Esophagus mucosa (tissue), 1 donor: ENCODE data around the gene ATRNL1. TPM values are rescaled to one million over a fixed set of nuclear protein-coding genes. Genes with fewer than 3 reads are reported as not detected.
A peak's percentile ranks its signal among the peaks of the same experiment; 100 is the strongest.

Experiments
- ATAC-seq: fragments of 200-7000 bp; cut with Tn5 transposase; one replicate; pipeline ENCODE4 v1.9.1; 2020
- total RNA-seq: library from RNA; stranded (reverse); gene quantifications from one replicate; pipeline ENCODE4 v1.2.4, GENCODE V29; 2023
- donor health status: DM: yes; HTN: yes; CAD: no.

The ATRNL1 gene
- total RNA-seq, 1 donor from 2014 or later, result 1.3 TPM

DNA sequence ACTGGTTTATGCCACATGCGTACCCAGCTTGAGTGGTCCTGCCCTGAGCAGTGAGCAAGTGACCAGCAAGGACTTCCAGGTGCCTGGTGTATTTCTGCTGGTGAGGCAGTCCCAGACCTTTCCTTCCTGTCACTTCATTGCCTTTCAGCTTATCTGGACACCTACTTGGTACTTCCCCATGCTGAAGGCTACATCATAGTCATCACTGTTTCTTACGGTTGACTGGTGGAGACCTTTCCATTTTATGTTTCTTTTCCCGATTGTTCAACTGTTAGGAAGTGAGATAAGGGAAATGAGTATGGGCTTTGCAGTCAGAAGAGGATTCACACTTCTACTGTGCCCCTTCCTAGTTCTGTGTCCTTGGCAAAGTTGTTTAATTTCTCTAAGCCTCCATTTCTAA is 821.3 kb downstream of the ATRNL1 start:
- ATAC-seq, result no peak

DNA sequence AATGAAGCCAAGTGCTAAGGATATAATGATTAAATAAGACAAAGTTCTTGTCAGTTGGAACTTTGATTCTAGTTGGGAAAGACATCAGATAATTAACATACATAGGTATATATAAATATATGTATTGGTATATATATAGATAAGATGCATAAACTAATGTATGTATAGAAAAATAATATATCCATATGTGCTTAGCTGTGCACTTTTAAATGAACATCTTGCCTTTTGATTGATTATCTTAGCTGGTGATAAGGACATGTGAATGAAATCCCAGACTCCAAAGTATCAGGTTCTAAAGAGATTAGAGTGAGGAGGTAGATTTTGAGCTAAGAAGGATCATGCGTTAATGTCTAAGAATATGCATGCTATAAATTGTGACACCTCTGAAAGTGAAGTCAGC is 822.3 kb downstream of the ATRNL1 start:
- ATAC-seq, result no peak

DNA sequence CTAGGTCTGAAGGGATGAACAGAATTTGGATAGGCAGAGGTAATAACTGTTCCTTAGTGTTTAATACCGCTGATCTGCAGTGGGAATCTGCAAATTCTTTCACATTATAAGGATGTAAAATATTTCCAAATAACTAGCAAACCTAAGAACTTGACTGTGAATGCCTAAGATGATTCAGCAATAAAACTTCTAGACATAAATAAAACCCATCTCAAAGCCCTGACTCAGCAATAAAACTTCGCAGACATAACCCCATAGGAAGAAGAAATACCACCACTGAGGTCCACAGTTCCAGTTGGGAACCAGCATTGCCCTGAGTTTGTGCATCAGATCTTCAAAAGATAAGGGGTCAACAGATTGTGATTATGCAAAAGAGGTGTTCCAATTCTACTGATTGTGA is 825.6 kb downstream of the ATRNL1 start:
- ATAC-seq, result no peak

DNA sequence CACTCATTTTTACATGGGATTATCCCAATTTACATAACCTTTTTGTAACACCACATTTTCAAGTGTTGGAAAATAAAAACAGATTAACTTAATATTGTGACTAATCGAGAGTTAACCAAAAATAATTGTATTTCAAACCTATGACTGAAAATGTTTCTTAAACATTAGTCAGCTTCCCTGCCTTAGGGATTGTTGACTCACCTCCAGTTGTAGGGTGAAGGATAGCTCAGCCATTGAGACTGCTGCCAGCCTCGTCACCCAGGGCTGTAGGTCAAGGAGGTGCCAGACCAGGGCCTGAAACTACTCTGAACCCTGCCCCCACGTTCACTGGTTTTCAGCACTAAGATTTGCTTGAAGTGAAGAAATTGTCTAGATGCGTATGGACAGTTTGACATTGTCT is 828.6 kb downstream of the ATRNL1 start:
- peak; percentile 56 for ATAC-seq

DNA sequence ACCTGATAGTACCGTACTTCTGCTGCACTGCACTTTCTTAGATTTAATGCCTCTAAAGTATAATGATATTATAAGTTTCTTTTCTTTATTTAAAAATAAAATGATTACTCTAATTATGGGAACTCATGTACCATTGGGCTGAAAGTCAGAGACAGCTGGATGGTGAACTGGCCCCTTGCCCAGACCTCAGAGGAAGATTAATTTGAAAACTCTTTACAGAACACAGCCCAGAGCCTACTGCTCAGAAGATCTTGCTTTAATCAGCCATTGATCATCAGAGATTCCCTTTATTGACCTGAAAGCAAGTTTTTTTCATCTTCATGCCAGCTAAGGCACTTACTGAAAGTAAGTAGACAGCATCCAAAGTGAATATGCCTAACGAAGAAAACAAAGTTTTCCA is 838.1 kb downstream of the ATRNL1 start:
- no peak for ATAC-seq

DNA sequence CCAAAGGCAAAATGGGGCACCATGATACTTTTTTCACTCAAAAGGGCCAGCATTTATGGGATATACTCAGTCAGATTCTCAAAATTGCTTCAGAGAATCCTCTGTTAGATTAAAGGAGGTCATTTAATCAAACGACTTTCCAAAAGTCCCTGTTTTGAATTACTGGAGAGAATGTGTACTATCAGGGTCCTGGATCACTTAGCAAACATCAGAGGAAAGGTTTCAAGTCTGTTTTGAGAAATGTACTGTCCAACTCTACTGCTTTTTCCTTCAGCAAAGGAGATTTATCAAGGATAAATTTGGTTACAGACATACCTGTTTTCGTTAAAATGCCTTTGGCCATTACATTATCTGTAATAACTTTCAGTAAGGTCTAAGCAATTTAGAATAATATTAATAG is 838.9 kb downstream of the ATRNL1 start:
- ATAC-seq, result no peak

DNA sequence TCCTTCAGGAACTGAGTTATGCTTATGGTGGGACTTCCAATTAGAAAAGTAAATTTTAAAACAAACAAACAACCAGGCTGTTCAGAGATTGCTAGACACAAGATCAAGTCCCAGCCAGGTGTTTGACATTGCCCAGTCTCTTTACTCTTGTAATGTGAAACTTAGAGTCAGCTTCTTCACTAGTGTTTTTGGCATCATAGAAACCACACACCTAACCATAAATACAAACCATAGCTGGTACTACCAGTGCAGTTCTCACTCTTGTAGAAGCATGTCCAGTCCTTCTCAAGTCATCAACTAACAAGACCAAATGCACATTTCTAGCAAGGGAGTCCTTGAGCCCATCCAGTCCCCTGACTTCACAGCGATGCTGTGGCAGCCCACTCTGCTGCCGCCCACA is 839.9 kb downstream of the ATRNL1 start:
- ATAC-seq, result no peak

DNA sequence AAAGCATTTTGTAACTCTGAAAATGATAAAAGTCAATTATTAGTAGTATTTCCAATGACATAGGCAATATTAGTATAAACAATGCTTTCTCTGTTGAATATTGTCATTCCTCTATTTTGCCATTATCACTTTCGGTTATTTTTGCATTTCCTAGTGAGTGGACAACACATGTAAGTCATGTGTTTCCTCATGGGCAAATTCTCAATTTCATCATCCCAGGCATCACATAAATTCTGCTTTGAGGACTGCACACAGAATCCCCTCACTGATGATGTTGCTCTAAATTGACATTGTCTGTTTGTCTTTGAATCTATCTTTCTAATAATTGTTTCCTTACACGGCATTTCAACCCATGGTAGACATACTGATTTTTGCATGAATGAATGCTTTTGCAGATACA is 842.6 kb downstream of the ATRNL1 start:
- ATAC-seq, result no peak

DNA sequence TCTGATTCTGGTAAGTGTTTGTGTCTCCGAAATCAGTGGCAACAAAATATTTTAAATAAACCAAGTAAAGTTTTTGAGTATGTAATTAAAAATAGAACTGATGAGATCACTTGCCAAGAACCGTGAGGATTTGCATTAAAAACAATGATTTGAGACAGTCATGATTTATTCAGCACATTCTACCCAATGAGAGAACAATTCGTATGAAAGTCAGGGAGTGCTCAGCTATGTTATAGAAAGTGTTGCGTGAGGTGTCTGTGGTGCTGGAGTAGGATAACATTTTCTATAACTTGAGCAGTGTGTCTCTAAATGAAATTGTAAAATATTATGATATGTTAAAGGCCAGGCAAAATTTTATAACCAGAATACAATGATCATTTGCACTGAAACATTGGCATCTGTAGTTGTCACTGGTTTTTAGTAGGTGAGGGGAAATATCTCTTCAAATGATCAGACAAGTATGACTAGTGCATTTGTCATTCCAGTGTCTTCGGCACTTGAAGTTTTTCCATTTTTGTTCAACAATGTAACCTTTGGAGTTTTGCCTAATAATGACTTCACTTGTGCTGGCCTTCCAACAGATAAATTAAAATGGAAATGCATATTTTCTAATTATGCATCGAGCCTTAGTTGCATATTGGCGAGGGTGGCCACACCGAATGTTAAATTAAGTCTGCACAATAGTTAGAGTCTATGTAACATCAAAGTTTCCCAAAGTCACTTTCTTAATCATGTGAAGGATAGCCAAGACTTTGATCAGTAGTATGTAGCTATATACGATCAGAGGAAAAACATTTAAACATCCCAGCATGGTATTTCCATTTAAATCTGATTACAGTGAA is 844.0 kb downstream of the ATRNL1 start:
- ATAC-seq, result no peak

DNA sequence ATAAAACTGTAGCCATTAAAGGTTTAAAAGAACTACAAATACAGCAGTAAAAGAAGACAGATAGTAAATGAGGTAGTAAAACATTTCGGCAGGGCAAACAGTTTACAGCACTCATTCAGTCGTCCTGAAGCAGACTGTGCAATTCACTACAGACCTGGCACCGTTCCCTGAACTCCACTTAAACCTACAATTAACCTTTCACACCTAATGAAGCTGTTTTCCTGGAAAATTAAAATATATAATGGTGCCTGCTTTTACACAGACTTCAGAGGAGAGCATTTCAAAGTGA is 844.5 kb downstream of the ATRNL1 start:
- ATAC-seq, result no peak

DNA sequence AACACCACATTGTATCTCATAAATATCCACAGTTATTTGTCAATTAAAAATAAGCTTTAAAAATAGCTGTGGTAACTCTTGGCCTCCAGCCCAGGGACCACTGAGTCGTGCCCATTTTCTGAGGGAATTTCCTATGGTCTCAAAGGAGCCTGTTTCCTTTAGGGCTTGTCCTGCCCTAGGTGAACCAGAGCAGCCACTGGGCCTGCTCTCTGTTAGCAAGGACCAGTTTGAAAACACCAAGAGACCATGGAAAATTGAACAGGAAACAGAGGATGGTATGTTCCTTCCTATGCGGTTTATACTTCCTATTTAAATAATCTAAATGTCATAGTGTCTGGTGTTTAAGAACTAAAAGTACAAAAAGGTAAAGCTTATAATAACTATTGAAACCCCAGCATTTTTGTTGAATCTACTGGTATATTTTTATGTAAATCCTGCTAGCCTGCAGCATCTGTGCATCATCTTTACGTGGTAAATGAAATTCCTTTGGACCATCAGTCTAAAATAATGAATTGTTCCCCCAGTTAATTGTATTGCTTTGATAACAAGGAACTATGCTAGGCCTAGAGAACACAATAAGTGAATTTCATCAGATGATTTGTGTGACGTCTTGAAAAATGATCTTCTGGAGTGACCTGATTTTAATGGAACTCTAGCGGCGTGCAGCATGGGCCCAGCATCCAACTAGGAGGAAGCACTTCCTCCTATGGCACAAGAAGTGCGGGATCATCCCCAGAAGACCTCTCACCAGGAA is 846.1 kb downstream of the ATRNL1 start:
- no peak for ATAC-seq

DNA sequence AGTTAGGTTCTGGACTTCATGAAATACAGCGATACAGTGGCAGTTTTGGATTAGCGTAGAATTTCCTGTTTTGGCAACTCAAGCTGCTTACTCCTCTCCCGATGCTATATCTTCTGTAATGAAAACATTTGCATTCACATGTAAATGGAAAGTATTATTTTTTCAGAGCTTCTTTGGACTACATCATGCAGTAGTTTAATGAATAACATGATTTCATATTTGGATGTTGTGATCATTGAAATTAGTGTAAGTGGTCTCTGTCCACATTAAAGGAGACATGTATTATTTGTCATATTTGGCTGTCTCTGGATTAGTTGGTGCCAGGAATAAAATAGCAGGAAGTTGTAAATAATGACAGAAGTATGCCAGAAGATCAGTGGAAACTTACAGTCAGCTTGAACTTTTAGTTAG is 848.2 kb downstream of the ATRNL1 start:
- ATAC-seq, result no peak

DNA sequence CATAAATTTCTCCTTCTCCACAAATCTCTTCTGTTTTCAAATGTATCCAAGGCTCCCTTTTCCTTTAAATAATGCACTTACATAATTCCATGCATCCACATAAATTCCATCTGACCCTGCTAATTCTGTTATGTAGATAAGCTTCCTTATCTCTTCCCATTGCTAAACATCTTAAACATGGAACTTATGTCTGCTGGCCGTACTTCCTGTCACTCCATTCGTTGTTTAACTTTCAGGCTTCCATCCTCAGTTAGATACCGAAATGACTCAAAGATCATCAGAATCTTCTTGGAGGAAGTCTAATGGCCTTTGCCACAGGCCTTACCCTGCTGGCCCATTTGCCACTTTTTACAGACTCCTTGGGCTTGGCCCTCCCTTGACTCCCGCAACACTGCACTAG is 848.9 kb downstream of the ATRNL1 start:
- ATAC-seq, result no peak

DNA sequence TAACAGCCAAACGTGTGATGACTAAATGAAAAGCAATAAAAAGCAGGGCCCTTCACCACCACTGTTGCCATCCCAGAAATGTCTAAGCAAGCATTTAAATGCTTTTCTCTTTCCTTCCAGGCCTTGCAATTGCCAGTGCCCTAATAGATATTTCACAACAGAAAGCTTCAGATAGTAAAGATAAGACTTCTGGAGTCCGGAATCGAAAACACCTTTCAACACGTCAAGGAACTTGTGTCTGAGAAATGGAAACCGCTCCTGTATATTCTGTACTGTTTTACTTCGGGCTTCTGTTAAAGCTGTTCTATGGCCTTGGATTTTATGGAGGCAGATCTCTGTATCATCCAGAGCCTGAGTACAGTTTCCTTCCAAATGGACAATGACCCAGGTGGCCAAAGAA is 851.4 kb downstream of the ATRNL1 start:
- ATAC-seq, result no peak

DNA sequence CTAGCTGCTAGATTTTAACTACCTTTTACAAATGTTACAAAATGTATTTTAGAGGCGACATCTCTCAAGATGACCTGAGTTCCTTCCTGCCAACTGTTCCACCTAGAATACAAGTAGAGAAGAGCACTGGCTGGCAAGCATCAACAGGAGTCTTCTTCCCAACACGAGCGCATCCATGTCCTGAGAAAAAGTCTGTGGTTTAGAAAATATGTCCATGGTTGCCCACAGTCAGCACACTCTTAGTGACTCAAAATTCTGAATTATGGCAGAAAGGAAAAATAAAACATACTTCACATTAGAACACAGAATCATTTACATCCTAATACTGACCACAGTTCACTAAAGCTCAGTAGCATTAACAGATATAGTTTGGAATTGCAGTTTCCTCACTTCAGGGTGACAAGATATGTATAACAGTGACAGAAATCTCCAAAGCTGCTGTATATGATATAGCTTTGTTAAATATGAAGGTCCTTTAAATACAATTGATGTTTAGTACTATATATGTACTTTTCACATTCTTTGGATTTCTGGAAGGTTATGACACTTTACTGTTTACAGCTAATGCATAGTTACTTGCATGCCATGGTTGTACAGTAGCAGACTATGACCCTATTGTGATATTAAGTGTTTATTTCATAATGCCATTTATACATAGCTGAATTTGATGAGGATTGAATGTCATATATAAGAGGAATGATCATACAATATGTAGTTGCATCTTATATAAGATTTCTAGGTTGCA is 852.7 kb downstream of the ATRNL1 start:
- no peak for ATAC-seq

DNA sequence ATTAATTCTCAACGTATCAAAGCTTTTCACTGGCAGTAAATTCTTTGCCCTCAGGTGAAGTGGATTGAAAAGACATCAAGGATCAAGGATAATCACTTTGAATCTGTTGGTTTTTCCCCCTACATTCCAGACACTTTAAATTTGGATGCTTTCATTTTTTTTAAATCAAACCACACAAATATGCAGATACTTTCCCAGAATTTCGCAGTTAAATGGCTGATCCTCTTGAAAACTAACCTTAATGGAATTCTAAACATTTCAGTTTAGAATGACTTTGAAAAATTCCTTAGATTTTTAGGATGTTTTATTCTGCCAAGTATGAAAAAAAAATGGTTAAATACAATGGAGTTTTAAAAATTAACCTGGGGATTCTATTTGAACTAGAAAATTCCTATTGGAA is 853.9 kb downstream of the ATRNL1 start:
- ATAC-seq, result no peak

DNA sequence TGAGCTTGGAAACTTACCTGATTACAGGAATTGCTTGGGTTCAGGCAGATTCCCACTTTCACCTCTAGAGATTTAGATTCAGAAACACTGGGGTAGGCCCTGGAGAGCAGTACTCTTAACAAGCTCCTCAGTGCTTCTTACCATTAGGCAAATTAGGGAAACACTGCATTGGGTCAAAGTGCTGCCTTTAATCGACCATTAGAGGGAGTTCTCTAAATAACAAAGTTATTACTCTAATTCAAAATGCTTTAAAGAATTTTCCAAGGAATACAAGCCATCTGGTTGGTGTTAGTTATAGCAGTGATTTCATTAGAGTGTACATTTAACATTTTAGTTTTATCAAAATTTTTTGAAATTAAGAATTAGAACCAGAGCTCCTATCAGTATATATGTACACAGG is 855.3 kb downstream of the ATRNL1 start:
- ATAC-seq, result no peak

DNA sequence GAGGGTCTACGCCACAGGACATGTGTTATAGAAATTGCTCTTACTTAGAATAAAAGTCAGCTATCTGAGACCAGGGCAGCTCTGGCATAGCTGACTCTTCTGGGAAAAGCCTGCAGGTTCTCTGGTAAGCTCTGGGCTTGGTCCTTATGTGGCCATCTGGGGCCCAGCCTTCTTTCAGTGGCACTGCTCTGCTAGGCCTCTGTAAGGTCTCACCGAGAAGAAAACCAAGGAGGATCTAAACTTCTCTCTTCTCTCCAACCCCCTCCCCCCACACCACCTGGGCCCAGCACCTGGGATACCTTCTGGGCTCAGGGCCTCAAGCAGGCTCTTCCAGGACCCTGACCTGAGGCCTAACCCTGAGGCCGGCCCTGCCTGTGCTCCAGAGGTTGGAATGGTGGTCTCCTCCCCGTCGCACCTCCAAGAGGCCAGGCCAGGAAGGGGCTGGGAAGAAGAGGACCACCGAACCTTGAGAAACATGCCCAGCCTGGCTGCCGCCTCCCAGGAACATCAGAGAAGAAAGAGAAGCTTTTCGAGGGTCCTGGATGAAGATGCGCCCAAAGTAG is 856.2 kb downstream of the ATRNL1 start:
- no peak for ATAC-seq

DNA sequence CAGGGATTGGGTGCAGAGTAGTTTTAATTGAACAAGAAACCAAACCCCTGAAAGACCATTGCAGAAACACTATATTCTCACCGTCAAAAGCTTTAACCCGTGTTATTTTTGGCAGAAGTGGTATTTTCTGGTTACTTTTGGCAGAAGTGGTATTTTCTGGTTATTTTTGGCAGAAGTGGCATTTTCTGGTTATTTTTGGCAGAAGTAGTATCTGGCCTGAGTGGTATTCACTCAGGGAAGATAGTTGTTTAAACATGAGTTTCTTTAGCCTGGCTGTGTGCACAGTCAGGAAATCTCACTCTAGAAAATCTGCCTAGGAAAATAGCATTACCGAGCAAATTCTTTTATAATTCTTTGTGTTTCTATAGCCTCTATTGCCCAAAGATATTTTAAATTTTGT is 857.2 kb downstream of the ATRNL1 start:
- ATAC-seq, result no peak

DNA sequence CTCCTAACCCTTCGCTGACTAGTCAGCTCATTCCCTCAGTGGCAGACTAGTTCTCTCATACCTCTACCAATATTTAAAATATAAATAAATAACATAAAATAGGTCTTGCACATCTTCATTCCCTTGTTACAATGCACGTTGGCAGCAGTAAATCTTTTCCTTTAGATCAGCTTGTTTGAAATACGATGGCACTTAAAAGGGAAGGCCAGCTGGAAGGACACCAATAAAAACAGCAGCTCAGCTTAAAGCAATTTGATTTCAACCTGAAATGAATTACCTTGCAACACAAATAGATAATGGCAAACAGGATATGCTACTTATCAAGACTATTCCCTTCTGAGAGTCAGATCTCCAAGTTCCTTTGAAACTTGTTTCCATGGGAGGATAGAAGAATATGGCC is 858.1 kb downstream of the ATRNL1 start:
- ATAC-seq, result no peak

DNA sequence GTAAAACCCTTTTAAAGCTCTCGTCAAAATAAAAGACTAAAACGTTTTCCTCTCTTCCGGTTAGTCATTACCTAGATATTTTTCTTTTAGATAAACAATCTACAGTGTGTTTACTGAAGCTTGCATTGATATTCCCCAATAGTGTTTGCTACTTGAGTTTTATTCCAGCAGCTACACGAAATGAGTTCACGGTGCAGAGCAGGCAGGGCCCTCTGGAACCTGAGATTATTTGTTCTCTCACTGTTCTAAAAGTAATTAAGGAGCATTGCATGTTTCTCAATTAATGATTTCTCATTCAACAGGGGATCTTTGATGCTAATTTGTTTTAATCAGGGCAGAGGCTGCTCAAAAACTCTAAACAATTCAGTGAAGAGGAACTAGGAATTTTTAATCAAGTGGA is 860.1 kb downstream of the ATRNL1 start:
- no peak for ATAC-seq

DNA sequence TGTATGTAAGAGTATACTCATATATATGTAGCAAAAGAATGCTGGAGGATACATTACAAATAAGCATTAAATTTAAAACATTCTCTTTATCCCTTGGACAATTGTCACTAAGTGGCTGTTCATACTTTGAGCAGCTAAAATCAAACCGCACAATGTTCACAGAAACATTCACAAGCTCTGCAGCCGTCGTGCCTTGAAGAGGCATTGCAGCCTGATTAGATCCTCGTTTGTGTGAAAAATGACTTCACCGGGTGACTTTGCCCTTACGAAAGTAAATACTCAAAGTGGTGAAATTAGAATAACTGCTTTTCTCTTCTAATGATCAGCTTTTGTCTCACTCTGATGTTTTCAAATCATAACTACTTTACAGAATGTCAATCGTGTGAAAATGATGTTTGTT is 860.8 kb downstream of the ATRNL1 start:
- ATAC-seq, result no peak

DNA sequence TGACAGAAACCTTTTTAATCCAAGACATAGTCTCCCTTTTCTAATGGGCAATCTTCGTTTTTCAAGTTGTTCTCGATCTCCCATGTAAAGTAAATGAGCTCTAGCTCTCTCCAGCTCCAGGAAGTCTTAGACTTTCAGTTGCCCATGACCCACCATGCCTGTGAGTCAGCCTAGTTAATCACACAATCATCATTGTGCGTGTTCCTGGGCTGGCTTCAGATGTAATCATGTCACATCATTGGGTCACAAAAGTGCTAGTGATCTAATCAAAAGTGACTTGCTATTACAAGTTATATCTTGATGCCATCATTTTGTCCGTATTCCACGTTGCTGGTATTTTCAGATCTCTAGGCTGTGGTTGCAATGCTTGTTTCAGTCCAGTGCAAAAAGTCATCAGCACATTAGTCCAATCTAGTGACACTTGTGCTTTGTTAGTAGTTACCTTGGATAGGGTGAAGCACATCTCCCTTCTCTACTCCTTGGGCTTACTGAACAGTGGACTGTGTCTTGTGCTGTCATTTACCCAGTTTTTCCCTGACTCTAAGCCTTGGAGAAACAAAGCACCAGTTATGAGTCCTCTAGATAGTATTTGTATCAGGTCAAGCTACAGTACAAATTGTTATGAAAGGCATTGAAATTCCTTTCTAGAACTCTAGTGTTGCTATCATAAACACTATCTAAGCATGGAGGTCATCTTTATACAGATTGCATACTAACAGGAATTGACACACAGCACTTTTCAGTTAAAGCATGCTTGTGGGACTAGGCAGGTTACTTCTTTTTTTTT is 863.3 kb downstream of the ATRNL1 start:
- ATAC-seq, result no peak
